Measurements from ENCODE around the gene ARRDC1.
"Not testable (repeated sequence)": the region's sequence is repeated elsewhere in the genome, so short reads cannot be mapped to it uniquely, and the experiment has no call there.

ARRDC1 gene

GRCh38 chr9:137614631-137615386, 9.3 kb downstream of the ARRDC1 start:
- no peak for DNase-seq

- no peak for DNase-seq
These were observed 9.9 kb downstream of the ARRDC1 start for GRCh38 chr9:137615387-137615871.

- peak; percentile 86 for DNase-seq
These were observed 12.9 kb downstream of the ARRDC1 start, which contains the start of gene EHMT1 for GRCh38 chr9:137618105-137619067. Gene EHMT1 (plus strand): TSS chr9:137619005. CDS start chr9:137619029, 24 bp downstream.

- DNase-seq = no peak
These were observed 14.0 kb downstream of the ARRDC1 start for GRCh38 chr9:137619240-137620047.

GRCh38 chr9:137620048-137620405, 14.5 kb downstream of the ARRDC1 start:
- no peak for DNase-seq

GRCh38 chr9:137620581-137620980, 15.1 kb downstream of the ARRDC1 start:
- no peak for DNase-seq

- DNase-seq = no peak
These were observed 15.8 kb downstream of the ARRDC1 start for GRCh38 chr9:137621131-137621757.

- not testable (repeated sequence) for DNase-seq
These were observed 16.7 kb downstream of the ARRDC1 start for GRCh38 chr9:137622211-137622610.

- no peak for DNase-seq
These were observed 21.0 kb downstream of the ARRDC1 start for GRCh38 chr9:137626464-137626863.

GRCh38 chr9:137627406-137627805, 21.9 kb downstream of the ARRDC1 start:
- not testable (repeated sequence) for DNase-seq

DNA sequence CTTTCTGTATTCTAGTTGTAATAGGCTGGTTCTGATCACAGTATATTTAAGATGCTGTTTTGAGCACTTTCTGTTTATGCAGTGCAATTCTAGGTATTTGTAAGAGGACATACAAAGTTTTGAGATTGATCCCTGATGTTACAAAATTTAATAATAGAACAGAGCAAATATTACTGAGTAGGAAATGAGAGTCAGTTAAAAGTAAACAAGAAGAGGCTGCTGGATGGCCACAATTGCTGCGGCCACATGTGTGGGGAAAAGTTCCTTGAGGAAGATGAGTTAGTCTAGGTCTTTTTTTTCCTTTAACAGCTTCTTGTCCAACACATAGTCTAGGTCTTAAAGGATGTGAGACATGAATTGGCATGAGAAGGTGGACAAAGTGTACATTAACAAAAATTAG, 24.6 kb downstream of the ARRDC1 start:
- no peak for DNase-seq

DNA sequence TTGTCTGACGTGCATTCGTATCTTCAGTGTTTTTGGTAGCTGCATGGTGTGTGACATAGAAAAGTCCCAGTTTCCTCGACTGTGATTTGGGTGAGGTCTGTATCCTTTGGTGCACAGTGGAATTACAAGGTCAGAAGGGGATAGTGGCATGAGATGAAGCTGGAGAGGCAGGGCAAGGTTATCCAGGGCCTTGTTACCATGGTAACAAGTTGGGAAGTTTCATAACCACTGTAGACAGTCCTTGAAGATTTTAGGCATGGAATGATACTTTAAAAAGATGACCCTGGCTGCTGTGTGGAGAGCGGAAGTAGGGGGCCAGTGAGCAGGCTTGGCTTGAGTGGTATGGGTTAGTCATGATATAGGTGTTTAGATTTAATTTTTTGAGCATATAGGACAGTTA, 25.2 kb downstream of the ARRDC1 start:
- no peak for DNase-seq

GRCh38 chr9:137631345-137632229, 26.1 kb downstream of the ARRDC1 start:
- no peak for DNase-seq

DNA sequence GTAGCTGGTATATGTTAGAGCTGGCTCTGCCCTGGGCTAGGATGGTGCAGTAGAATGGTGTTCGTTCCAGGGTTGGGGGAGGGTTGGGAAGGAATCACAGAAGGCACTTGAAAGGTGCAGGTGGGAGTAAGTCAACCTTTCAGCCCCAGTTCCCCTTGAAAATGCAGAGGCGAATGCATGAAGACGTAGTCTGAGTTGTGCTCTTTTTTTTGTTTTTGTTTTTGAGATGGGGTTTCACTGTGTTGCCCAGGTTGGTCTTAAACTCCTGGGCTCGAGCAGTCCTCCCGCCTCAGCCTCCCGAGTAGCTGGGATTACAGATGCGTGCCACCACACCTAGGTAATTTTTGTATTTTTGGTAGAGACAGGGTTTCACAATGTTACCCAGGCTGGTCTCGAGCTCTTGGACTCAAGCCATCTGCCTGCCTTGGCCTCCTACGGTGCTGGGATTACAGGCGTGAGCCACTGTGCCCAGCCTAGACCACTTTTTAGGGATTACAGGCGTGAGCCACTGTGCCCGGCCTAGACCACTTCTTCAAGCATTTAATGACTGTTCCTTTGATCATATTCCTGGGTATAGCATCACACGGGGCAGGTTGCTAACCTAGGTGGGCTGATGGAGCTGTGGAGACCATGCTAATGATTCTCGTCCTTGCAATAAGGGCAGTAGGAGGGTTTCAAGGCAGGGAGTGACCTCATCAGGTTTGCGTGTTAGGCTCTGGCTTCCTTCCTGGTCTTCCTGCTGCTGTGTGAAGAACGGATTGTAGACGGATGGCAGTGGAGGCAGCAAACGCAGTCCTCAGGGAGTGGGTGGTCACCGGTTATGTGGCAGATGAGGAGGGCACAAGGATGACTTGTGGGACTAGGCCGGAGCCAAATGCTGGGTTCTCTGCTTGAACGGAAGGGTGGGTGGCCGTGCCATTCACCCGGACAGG, 27.0 kb downstream of the ARRDC1 start:
- no peak for DNase-seq

- DNase-seq = no peak
These were observed 28.5 kb downstream of the ARRDC1 start for GRCh38 chr9:137634016-137634415.

DNA sequence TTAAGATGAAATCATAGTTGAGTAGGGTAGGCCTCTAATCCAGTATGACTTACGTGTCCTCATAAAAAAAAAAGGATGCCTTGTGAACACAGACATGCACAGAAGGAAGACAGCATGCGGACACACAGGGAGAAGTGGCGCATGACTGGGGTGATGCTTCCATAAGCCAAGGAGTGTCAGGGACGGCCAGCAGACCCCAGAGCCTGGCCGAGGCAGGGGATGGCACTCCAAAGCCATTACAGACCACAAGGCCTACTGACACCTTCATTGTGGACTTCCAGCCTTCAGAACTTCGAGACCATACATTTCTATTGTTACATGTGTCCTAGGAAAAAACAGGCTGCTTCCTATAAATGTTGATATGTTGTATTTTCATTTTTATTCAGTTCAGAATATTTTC, 33.2 kb downstream of the ARRDC1 start:
- no peak for DNase-seq

DNA sequence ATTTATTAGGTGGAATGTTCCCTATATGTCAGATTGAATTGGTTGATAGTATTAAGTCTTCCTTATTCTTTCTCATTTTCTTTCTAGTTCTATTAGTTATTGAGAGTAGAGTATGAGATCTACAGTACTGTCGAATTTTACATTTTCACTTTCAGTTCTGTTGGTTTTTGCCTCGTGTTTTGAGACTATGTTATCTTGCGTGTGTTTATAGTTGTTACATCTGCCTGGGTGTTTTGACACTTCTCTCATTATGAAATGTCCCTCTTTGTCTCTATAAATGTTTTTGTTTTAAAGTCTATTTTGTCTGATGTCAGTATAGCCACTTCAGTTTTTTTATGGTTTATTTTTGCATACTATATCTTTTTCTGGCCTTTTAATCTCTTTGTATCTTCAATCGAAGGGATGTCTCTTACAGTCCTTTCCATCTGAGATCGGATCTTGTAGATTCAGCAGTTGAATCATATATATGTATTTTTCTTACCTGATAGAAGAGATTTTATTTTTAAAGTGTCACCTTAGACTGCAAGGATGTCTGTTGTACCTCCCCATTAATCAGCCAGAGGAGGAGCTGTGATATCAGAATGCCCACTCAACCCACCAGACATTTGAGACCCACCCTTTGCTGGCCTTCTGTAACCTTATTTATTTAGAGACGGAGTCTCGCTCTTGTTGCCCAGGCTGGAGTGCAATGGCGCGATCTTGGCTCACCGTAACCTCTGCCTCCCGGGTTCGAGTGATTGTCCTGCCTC, 34.0 kb downstream of the ARRDC1 start:
- no peak for DNase-seq

- DNase-seq = no peak
These were observed 35.4 kb downstream of the ARRDC1 start for GRCh38 chr9:137640862-137641261.

- DNase-seq = no peak
These were observed 36.7 kb downstream of the ARRDC1 start for GRCh38 chr9:137642118-137642601.

All from COR-L47 (cell line).